Coronary artery (tissue), 2 donors: ENCODE results near the gene LAX1.

Experiments
- DNase-seq: peaks from one replicate; pipeline ENCODE4 v3.0.0-alpha.2; 2017; ENCODE audit warnings: low spot score
- H3K27ac ChIP-seq, 2 donors: fragments of 200-600 bp; sonication (generic); one replicate each; pipeline ENCODE4 v1.5.1; 2016 to 2019
- H3K4me3 ChIP-seq: fragments of 200-600 bp; sonication (generic); 2 replicates; pipeline ENCODE4 v1.5.1; 2016; ENCODE audit warnings: mild to moderate bottlenecking, moderate library complexity
- TF ChIP-seq, protein P1 (sequence below): fragments of 200-600 bp; sonication (generic); IDR thresholded peaks from one replicate; pipeline ENCODE4 v1.5.1; 2019; ENCODE audit warnings: antibody characterized with exemption

Gene LAX1

DNA sequence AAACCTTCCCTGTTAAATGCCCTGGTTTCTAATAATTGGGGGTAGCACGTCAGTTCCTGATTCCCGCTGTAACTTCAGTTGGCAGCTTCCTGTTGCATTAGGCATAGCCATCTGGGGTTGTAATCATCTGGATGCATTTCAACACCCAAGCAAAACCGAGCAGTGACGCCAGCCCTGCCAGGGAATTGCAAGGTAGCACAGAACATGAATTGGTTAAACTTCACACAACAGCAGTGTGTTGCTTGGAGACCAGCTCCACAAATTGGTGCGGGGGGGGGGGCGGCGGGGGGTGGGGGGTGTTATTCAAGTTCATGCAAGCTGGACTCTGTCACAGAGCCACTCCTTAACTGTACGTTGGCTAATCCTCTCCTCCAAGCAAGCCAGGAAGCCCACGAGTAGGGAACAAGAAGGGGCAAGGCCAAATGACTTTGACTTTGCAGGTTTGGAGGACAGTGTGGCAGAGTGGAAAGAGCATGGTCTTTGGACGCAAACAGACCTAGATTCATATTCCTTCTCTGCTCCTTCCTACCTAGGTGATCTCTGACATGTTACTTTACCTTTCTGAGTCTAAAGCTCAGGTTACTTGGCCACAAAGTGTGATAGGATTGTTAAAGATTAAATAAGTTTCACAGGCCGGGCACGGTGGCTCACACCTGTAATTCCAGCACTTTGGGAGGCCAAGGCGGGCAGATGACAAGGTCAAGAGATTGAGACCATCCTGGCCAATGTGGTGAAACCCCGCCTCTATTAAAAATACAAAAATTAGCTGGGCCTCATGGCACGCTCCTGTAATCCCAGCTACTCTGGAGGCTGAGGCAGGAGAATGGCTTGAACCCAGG, 4.7 kb downstream of the LAX1 start:
- peak overlapping the region; percentile 40 for H3K4me3 ChIP-seq
- TF ChIP-seq, protein P1, sequence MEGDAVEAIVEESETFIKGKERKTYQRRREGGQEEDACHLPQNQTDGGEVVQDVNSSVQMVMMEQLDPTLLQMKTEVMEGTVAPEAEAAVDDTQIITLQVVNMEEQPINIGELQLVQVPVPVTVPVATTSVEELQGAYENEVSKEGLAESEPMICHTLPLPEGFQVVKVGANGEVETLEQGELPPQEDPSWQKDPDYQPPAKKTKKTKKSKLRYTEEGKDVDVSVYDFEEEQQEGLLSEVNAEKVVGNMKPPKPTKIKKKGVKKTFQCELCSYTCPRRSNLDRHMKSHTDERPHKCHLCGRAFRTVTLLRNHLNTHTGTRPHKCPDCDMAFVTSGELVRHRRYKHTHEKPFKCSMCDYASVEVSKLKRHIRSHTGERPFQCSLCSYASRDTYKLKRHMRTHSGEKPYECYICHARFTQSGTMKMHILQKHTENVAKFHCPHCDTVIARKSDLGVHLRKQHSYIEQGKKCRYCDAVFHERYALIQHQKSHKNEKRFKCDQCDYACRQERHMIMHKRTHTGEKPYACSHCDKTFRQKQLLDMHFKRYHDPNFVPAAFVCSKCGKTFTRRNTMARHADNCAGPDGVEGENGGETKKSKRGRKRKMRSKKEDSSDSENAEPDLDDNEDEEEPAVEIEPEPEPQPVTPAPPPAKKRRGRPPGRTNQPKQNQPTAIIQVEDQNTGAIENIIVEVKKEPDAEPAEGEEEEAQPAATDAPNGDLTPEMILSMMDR, result no peak
- H3K27ac ChIP-seq, result peak overlapping the region in 1 of 2 donors; percentile 59
- peak; percentile 90 for DNase-seq

DNA sequence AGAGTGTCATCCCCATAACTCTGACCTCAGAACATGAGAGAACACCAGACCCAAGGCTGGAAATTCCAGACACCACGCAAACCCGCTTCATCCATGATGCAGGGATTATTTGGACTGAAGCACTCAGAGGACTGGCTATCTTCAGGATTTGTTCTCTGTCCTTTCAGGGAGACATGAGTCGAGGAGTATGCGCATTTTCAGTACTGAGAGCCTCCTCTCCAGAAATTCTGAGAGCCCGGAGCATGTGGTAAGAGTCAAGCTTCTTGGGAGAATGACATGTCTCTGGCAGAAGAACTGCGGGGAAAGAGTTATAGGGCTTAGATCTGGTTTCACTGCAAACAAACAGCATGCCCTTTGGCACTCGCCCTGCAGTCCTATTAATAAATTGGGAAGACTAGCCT, 6.9 kb downstream of the LAX1 start:
- DNase-seq, result no peak
- TF ChIP-seq, protein P1, result no peak
- Histone ChIP-seq H3K27ac (peak overlapping the region; percentile 21 to 23), H3K4me3 (no peak overlapping the region)

DNA sequence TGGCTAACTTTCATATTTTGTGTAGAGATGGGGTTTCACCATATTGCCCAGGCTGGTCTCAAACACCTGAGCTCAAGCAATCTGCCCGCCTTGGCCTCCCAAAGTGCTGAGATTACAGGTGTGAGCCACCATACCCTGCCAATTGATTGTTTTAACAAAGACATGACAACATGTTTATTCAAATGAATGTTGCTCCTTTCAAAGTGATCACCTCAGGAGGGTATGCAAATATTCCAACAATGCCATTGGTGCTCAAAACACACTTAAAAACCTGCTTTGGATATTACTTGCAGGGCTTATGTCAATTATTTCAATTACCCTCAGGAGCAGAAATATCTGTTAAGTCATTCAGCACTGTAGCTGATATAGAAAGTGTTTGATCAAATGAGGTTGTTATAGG, 7.9 kb downstream of the LAX1 start:
- Histone ChIP-seq H3K27ac (no peak overlapping the region), H3K4me3 (no peak overlapping the region)
- TF ChIP-seq, protein P1, result no peak
- DNase-seq, result no peak

DNA sequence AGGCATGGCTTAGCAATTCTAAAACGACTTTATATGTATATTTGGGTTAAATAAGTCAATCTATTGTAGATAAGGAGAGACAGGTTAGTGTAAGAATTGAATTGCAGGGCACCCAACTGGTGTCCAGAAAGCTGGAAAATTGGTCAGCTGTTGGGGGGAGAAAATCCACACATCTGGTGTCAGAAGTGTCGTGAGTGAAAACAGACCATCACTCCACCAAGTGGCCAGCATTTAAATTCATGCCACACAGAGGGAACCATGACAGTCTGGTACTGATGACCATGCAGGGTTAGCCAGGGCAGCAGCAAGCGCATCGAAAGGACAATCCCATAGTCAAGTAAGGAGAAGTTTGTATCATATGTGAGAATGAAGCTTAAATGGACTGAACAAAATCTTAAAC, 11.7 kb downstream of the LAX1 start:
- TF ChIP-seq, protein P1, result no peak
- no peak overlapping the region for H3K4me3 ChIP-seq
- H3K27ac ChIP-seq, result no peak overlapping the region
- DNase-seq, result no peak

DNA sequence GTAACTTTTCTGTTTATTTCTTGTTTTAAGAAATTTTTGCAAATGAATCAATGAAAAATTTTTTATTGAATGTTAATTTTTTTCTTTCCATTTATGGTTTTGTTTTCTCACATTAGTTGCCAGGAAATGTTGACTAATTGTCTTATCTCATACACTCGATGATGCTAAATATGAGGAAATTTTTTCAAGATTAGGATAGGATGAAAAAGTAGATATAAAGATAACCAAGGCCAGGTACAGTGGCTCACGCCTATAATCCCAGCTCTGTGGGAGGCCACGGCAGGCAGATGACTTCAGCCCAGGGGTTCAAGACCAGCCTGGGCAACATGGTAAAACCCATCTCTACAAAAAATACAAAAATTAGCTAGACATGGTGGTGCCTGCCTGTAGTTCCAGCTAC, 12.6 kb downstream of the LAX1 start:
- TF ChIP-seq, protein P1, result no peak
- no peak for DNase-seq
- Histone ChIP-seq H3K4me3 (no peak overlapping the region), H3K27ac (no peak overlapping the region)

DNA sequence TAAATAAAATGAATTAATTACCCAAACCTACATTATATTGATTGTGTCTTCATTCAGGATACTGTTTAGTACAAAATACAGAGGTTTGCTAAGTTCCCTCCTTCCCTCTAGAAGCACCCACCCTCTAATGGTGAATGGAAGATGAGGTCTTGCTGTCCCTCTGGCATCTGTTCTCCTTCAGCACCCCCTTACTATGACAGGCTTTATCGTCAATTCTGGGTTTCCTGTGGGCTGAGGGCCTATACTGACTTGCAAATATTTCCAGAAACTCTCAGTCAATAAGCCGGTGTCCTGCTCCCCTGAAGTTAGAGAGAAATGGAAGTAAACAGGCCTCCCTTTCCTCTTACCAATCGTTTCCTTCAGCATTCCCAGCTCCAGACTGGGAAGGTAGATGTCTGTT, 13.2 kb downstream of the LAX1 start:
- Histone ChIP-seq H3K27ac (no peak overlapping the region), H3K4me3 (no peak overlapping the region)
- DNase-seq, result no peak
- TF ChIP-seq, protein P1, result no peak

DNA sequence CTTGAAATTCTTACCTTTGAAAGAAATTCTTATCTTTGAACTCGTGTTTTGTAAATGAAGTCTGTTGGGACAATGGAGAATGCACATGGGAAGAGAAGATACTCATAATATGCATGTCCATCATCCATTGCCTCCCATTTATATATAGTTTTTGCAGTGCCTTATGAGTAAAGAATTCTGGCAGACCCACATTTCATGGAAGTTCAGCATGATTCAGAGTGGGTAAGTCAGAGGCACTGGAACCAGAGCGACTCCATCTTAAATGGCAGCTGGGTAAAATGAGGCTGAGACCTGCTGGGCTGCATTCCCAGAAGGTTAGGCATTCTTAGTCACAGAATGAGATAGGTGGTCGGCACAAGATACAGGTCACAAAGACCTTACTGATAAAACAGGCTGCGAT, 13.8 kb downstream of the LAX1 start:
- Histone ChIP-seq H3K4me3 (no peak overlapping the region), H3K27ac (no peak overlapping the region)
- no peak for DNase-seq
- TF ChIP-seq, protein P1, result no peak
